Transverse colon (tissue), 3 donors: ENCODE data around the gene FAM53A.

Source experiments
- CTCF ChIP-seq, 5 experiments: fragments of 200-600 bp in 3 of 5; fragments of 450-650 bp in 2 of 5; sonication (generic) in 3 of 5; IDR thresholded peaks; 1 replicate in 2 of 5; 2 replicates in 3 of 5; pipeline ENCODE4 v1.5.1; 2016 to 2017; ENCODE audit warnings: antibody characterized with exemption in 5 of 5, inconsistent platforms in 3 of 5, mild to moderate bottlenecking in 2 of 5, moderate library complexity in 1 of 5
- POLR2A ChIP-seq: fragments of 450-650 bp; IDR thresholded peaks from one replicate; pipeline ENCODE4 v1.6.1; 2016; ENCODE audit warnings: antibody characterized with exemption, mild to moderate bottlenecking, moderate library complexity

GRCh38 chr4:1725521-1725920 lies 41.4 kb upstream of the FAM53A start:
- TF ChIP-seq POLR2A (no peak), CTCF (IDR thresholded peaks at IDR 0.05) (no peak)
